T-helper 17 cell (primary cell): ENCODE measurements around the gene KCNQ1OT1. TPM values are rescaled to one million over a fixed set of nuclear protein-coding genes. Genes with fewer than 3 reads are reported as not detected.

Experiments
- ATAC-seq: fragments of 150-1000 bp; cut with Tn5 transposase; 2 replicates; pipeline ENCODE4 v1.10.0; 2021; ENCODE audit warnings: mild to moderate bottlenecking, moderate library complexity
- DNase-seq, 3 donors: peaks; one replicate each; pipeline versions ENCODE4 v3.0.0 to v3.0.0-alpha.2; 2020 to 2021
- H3K9me3 ChIP-seq: one replicate; pipeline ENCODE4 v1.7.0; 2013; ENCODE audit warnings: low read length, mild to moderate bottlenecking; ENCODE audit not compliant: control insufficient read depth, poor library complexity, severe bottlenecking
- H3K27ac Mint-ChIP-seq: one replicate; pipeline ENCODE4 v1.8.0; 2022; ENCODE audit warnings: mild to moderate bottlenecking, moderate library complexity, mixed read lengths
- H3K27me3 Mint-ChIP-seq: one replicate; pipeline ENCODE4 v1.8.0; 2022; ENCODE audit warnings: mixed read lengths
- H3K36me3 Mint-ChIP-seq: one replicate; pipeline ENCODE4 v1.8.0; 2022; ENCODE audit warnings: low read depth, mixed read lengths
- H3K4me1 Mint-ChIP-seq: one replicate; pipeline ENCODE4 v1.8.0; 2022; ENCODE audit warnings: mild to moderate bottlenecking, mixed read lengths
- H3K4me3 Mint-ChIP-seq: one replicate; pipeline ENCODE4 v1.8.0; 2022; ENCODE audit warnings: mild to moderate bottlenecking, moderate library complexity, mixed read lengths
- total RNA-seq, 4 donors: library from RNA in 2 of 4; stranded (reverse) in 2 of 4; gene quantifications; one replicate each; pipeline ENCODE4 v1.2.3 and lab custom pipeline; 2022 to 2026

The KCNQ1OT1 gene
- total RNA-seq, 2 donors from 2014 or later: 0.20 to 0.23 TPM

GRCh38 chr11:2594267-2594666, 105.5 kb downstream of the KCNQ1OT1 start:
- no peak for DNase-seq
- Mint-ChIP-seq H3K27ac (no peak overlapping the region), H3K4me3 (no peak overlapping the region), H3K4me1 (peaks cover 4% of the 10 kb centered on the region), H3K27me3 (no peaks in the 10 kb centered on the region), H3K36me3 (peaks cover 3% of the 10 kb centered on the region)
- no peak for ATAC-seq
- no peaks in the 10 kb centered on the region for H3K9me3 ChIP-seq

GRCh38 chr11:2593393-2593950, 106.3 kb downstream of the KCNQ1OT1 start:
- no peak for DNase-seq

GRCh38 chr11:2592559-2593392, 107.0 kb downstream of the KCNQ1OT1 start:
- H3K4me3 Mint-ChIP-seq: no peak overlapping the region
- DNase-seq: peak in 1 of 3 donors; percentile 5
- H3K9me3 ChIP-seq: no peaks in the 10 kb centered on the region
- H3K4me1 Mint-ChIP-seq: peaks cover 4% of the 10 kb centered on the region
- no peak overlapping the region for H3K27ac Mint-ChIP-seq
- H3K36me3 Mint-ChIP-seq: peaks cover 3% of the 10 kb centered on the region
- no peaks in the 10 kb centered on the region for H3K27me3 Mint-ChIP-seq
- ATAC-seq: no peak

More at GRCh38 chr11:2593393-2593950, 106.3 kb downstream of the KCNQ1OT1 start:
- Mint-ChIP-seq H3K4me3 (no peak overlapping the region), H3K4me1 (peaks cover 4% of the 10 kb centered on the region), H3K36me3 (peaks cover 3% of the 10 kb centered on the region), H3K27ac (no peak overlapping the region), H3K27me3 (no peaks in the 10 kb centered on the region)
- no peaks in the 10 kb centered on the region for H3K9me3 ChIP-seq
- ATAC-seq: no peak

GRCh38 chr11:2591805-2592204, 108.0 kb downstream of the KCNQ1OT1 start:
- no peak overlapping the region for H3K27ac Mint-ChIP-seq
- no peaks in the 10 kb centered on the region for H3K27me3 Mint-ChIP-seq
- peaks cover 3% of the 10 kb centered on the region for H3K36me3 Mint-ChIP-seq
- DNase-seq: no peak
- no peak overlapping the region for H3K4me3 Mint-ChIP-seq
- no peaks in the 10 kb centered on the region for H3K9me3 ChIP-seq
- peaks cover 4% of the 10 kb centered on the region for H3K4me1 Mint-ChIP-seq
- no peak for ATAC-seq

- H3K9me3 ChIP-seq: no peaks in the 10 kb centered on the region
- H3K36me3 Mint-ChIP-seq: peaks cover 3% of the 10 kb centered on the region
- H3K4me3 Mint-ChIP-seq: no peak overlapping the region
- H3K4me1 Mint-ChIP-seq: peaks cover 4% of the 10 kb centered on the region
- no peak overlapping the region for H3K27ac Mint-ChIP-seq
- ATAC-seq: no peak
- peak in 1 of 3 donors; percentile 4 for DNase-seq
- no peaks in the 10 kb centered on the region for H3K27me3 Mint-ChIP-seq
Observed at GRCh38 chr11:2590965-2591754, 108.6 kb downstream of the KCNQ1OT1 start.

GRCh38 chr11:2590131-2590964, 109.4 kb downstream of the KCNQ1OT1 start:
- peak in 2 of 3 donors; percentile 6 to 9 for DNase-seq
- H3K27ac Mint-ChIP-seq: no peak overlapping the region
- H3K4me1 Mint-ChIP-seq: peaks cover 4% of the 10 kb centered on the region
- no peak for ATAC-seq
- H3K27me3 Mint-ChIP-seq: no peaks in the 10 kb centered on the region
- peaks cover 3% of the 10 kb centered on the region for H3K36me3 Mint-ChIP-seq
- no peak overlapping the region for H3K4me3 Mint-ChIP-seq
- H3K9me3 ChIP-seq: no peaks in the 10 kb centered on the region

- Mint-ChIP-seq H3K4me1 (peaks cover 4% of the 10 kb centered on the region), H3K27me3 (no peaks in the 10 kb centered on the region), H3K4me3 (no peak overlapping the region), H3K36me3 (peaks cover 3% of the 10 kb centered on the region), H3K27ac (no peak overlapping the region)
- no peaks in the 10 kb centered on the region for H3K9me3 ChIP-seq
- ATAC-seq: no peak
- DNase-seq: no peak
Observed at GRCh38 chr11:2589538-2589934, 110.3 kb downstream of the KCNQ1OT1 start.

GRCh38 chr11:2588809-2589537, 110.8 kb downstream of the KCNQ1OT1 start:
- DNase-seq: peak in 2 of 3 donors; percentile 3 to 10
- Mint-ChIP-seq H3K4me3 (no peak overlapping the region), H3K36me3 (peaks cover 3% of the 10 kb centered on the region), H3K27ac (no peak overlapping the region), H3K27me3 (no peaks in the 10 kb centered on the region), H3K4me1 (peaks cover 4% of the 10 kb centered on the region)
- no peak for ATAC-seq
- H3K9me3 ChIP-seq: no peaks in the 10 kb centered on the region

GRCh38 chr11:2587976-2588748, 111.6 kb downstream of the KCNQ1OT1 start:
- ATAC-seq: no peak
- H3K27me3 Mint-ChIP-seq: no peaks in the 10 kb centered on the region
- no peak overlapping the region for H3K27ac Mint-ChIP-seq
- H3K4me1 Mint-ChIP-seq: no peaks in the 10 kb centered on the region
- peak in 1 of 3 donors; percentile 9 for DNase-seq
- no peaks in the 10 kb centered on the region for H3K9me3 ChIP-seq
- H3K36me3 Mint-ChIP-seq: peaks cover 3% of the 10 kb centered on the region
- H3K4me3 Mint-ChIP-seq: no peak overlapping the region

- Mint-ChIP-seq H3K4me3 (no peak overlapping the region), H3K4me1 (no peaks in the 10 kb centered on the region), H3K27ac (peak overlapping the region; percentile 34), H3K36me3 (peaks cover 3% of the 10 kb centered on the region), H3K27me3 (no peaks in the 10 kb centered on the region)
- no peaks in the 10 kb centered on the region for H3K9me3 ChIP-seq
- peak in 1 of 3 donors; percentile 3 for DNase-seq
- no peak for ATAC-seq
Observed at GRCh38 chr11:2587132-2587930, 112.5 kb downstream of the KCNQ1OT1 start.

GRCh38 chr11:2586793-2587131, 113.0 kb downstream of the KCNQ1OT1 start:
- Mint-ChIP-seq H3K4me3 (no peak overlapping the region), H3K36me3 (peaks cover 3% of the 10 kb centered on the region), H3K27me3 (no peaks in the 10 kb centered on the region), H3K27ac (peak overlapping the region; percentile 34), H3K4me1 (no peaks in the 10 kb centered on the region)
- DNase-seq (peak in 1 of 3 donors; percentile 5), ATAC-seq (no peak)
- H3K9me3 ChIP-seq: no peaks in the 10 kb centered on the region
